ENCODE measurements around the gene DEFB129.

The DEFB129 gene

GRCh38 chr20:270517-270916 is 43.5 kb downstream of the DEFB129 start:
- TF ChIP-seq MYC (IDR thresholded peaks at IDR 0.05; ENCODE audit: low read depth, low read length) (no peak), CTCF (IDR thresholded peaks at IDR 0.05; ENCODE audit: low read depth, low read length) (no peak), MAX (IDR thresholded peaks at IDR 0.05; ENCODE audit: low read depth, low read length) (no peak), POLR2A (IDR thresholded peaks at IDR 0.05; ENCODE audit: extremely low read depth, insufficient read length) (no peak)
- no peak overlapping the region for H3K4me3 ChIP-seq (ENCODE audit: low read depth, low read length)
- no peak for DNase-seq (ENCODE audit: low read depth)

- DNase-seq (ENCODE audit: low read depth): no peak
- TF ChIP-seq MYC (IDR thresholded peaks at IDR 0.05; ENCODE audit: low read depth, low read length): no peak
- no peak for TF ChIP-seq MAX (IDR thresholded peaks at IDR 0.05; ENCODE audit: low read depth, low read length)
- TF ChIP-seq POLR2A (IDR thresholded peaks at IDR 0.05; ENCODE audit: extremely low read depth, insufficient read length): no peak
- no peak for TF ChIP-seq CTCF (IDR thresholded peaks at IDR 0.05; ENCODE audit: low read depth, low read length)
- H3K4me3 ChIP-seq (ENCODE audit: low read depth, low read length): no peak overlapping the region
These were observed 44.0 kb downstream of the DEFB129 start for GRCh38 chr20:271069-271468.

- DNase-seq (ENCODE audit: low read depth): no peak
- TF ChIP-seq MAX (IDR thresholded peaks at IDR 0.05; ENCODE audit: low read depth, low read length) (no peak), POLR2A (IDR thresholded peaks at IDR 0.05; ENCODE audit: extremely low read depth, insufficient read length) (no peak), MYC (IDR thresholded peaks at IDR 0.05; ENCODE audit: low read depth, low read length) (no peak), CTCF (IDR thresholded peaks at IDR 0.05; ENCODE audit: low read depth, low read length) (no peak)
- H3K4me3 ChIP-seq (ENCODE audit: low read depth, low read length): no peak overlapping the region
These were observed 44.5 kb downstream of the DEFB129 start for GRCh38 chr20:271528-271927.

- DNase-seq (ENCODE audit: low read depth): no peak
- H3K4me3 ChIP-seq (ENCODE audit: low read depth, low read length): no peak overlapping the region
- no peak for TF ChIP-seq MAX (IDR thresholded peaks at IDR 0.05; ENCODE audit: low read depth, low read length)
- no peak for TF ChIP-seq CTCF (IDR thresholded peaks at IDR 0.05; ENCODE audit: low read depth, low read length)
- no peak for TF ChIP-seq POLR2A (IDR thresholded peaks at IDR 0.05; ENCODE audit: extremely low read depth, insufficient read length)
- TF ChIP-seq MYC (IDR thresholded peaks at IDR 0.05; ENCODE audit: low read depth, low read length): no peak
These were observed 45.7 kb downstream of the DEFB129 start for GRCh38 chr20:272718-273117.

GRCh38 chr20:273884-274283 is 46.8 kb downstream of the DEFB129 start:
- no peak for DNase-seq (ENCODE audit: low read depth)
- no peak for TF ChIP-seq POLR2A (IDR thresholded peaks at IDR 0.05; ENCODE audit: extremely low read depth, insufficient read length)
- no peak for TF ChIP-seq CTCF (IDR thresholded peaks at IDR 0.05; ENCODE audit: low read depth, low read length)
- no peak for TF ChIP-seq MYC (IDR thresholded peaks at IDR 0.05; ENCODE audit: low read depth, low read length)
- TF ChIP-seq MAX (IDR thresholded peaks at IDR 0.05; ENCODE audit: low read depth, low read length): no peak

GRCh38 chr20:275791-276190 is 48.7 kb downstream of the DEFB129 start:
- no peak for TF ChIP-seq CTCF (IDR thresholded peaks at IDR 0.05; ENCODE audit: low read depth, low read length)
- TF ChIP-seq POLR2A (IDR thresholded peaks at IDR 0.05; ENCODE audit: extremely low read depth, insufficient read length): no peak
- no peak for TF ChIP-seq MAX (IDR thresholded peaks at IDR 0.05; ENCODE audit: low read depth, low read length)
- no peak for TF ChIP-seq MYC (IDR thresholded peaks at IDR 0.05; ENCODE audit: low read depth, low read length)
- no peak for DNase-seq (ENCODE audit: low read depth)
- no peak overlapping the region for H3K4me3 ChIP-seq (ENCODE audit: low read depth, low read length)

More at GRCh38 chr20:273884-274283, 46.8 kb downstream of the DEFB129 start:
- no peak overlapping the region for H3K4me3 ChIP-seq (ENCODE audit: low read depth, low read length)
